GM10847 (cell line): ENCODE data around the gene SNAP47.

Experiments
- POLR2A ChIP-seq: IDR thresholded peaks from 2 replicates; pipeline ENCODE4 v1.6.1; 2011; ENCODE audit not compliant: insufficient read length; ENCODE audit errors: extremely low read depth

Gene SNAP47

DNA sequence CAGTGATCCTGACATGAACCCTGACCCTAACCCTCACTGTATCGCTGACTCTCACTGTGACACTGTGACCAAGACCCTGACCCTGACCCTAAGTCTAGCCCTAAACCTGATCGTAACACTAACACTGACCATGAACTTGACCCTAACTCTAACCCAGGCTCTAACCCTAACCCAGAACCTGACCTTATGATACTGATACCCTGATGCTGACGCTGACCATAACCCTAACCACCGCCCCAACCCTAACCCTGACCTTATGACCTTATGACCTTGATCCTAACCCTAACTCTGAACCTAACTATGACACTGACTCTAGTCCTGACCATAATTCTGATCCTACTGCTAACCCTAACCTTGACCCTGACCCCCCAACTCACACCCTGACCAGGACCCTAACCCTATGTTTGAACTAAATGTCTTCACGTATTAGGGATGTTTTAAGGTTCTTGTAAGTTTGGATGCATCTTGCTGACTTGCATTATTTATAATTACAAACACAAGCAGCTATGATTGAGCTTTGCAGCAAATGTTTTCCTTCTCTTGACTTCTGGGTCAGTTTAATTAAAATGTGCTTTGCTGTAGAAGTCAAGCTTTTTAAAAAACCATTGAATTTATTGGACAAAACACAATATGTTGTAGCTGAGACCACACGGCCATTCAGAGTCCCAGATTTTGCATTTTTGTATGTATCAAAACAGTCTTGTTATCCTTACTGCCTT lies 56.3 kb downstream of the SNAP47 start:
- TF ChIP-seq POLR2A = no peak

- no peak for TF ChIP-seq POLR2A
Observed at GRCh38 chr1:227792216-227793078, 57.2 kb downstream of the SNAP47 start.

DNA sequence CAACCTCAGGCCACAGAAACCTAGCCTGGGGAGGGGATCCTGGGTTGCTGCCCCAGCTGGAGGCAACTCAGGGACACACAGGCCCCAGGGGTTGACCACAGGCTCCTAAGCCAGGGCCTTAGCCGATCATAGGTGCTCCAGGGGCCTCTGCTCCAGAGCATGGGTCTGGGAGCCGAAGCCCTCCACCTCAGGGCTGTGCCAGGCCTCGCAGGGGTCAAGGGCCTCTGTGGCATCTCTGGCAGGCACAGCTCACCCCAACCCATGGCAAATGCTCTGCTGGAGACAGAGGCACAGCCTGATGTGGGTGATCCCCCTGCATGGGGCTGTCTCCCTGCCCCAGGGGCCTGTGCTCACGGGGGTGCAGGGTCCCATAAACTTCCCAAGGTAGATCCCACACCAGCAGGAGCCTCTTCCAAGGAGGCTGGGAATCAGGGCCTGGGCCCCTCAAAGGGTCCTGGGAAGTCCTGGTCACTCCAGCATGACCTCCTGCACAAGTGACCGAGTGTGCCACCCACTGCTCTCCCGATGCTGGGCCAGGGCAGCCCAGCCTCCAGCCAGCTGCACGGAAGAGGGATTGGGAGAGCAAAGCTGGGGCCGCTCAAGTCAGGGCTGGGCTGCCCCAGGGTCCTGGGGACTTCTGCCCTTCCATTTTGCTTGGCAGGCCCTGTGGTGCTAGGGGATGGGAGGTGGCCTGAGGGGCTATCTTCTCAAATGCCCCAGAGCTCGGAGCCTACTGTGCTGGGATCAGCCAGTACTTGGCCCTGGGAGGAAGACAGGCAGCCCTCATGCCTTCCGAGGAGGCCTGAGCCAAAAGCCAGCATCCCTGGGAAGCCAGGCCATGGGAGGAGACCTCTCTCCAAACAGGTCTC lies 58.1 kb downstream of the SNAP47 start:
- no peak for TF ChIP-seq POLR2A

DNA sequence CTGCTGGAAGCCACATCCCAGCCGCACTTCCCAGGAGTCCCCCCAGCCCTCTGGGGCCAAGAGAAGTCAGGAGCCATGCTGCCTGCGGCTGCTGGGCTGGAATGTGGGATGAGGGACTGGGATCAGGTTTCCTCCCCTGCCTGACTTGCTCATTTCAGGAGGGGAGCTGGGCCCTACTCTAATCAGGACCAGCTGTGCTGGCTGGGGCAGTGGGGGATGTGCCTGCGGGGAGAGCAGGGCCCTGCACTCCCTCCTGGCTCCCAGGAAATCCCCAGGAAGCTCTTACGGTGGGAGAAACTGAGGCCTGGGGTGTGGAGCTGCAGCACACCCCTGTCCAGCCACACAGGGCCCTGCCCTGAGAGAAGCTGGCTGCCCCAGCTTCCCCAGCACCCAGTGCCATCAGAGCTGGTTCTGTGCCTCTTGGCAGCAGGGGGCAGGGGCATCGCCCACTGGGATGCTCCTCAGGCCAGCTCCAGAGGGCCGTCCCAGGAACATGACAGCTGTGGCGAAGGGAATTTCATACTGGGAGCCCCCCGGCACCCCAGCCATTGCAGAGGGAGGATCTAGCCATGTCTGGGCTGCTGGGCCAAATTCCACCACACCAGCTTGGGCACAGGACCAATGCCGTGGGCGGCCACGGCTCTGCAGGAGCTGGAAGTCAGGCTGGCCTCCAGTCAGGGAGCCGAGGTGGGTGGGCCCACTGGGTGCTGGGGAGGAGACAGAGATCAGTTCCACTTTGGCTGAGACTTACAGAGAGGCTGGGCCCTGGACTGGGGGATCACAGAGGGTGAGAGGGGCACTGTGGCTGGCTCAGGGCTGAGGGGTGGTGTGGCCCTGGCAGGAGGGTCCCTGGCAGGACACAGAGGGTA lies 58.9 kb downstream of the SNAP47 start:
- no peak for TF ChIP-seq POLR2A

DNA sequence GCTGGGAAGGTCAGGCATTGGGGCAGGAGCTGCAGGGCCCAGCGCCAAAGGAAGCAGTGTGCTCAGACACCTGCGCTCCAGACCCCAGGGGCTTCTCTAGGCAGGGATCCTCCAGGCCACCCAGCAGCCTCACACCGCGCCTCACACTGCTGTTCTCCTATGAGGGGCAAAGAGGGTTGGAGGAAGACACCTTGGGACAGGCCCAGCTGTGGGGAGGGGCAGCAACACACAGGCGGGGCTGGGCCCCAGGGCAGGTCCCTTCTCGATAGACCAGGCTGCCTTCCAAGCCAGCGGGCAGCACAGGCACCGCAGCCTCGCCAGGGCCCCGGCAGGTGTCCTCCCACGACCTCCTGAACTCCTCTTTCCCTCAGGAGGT lies 59.6 kb downstream of the SNAP47 start:
- no peak for TF ChIP-seq POLR2A

- TF ChIP-seq POLR2A = no peak
Observed at GRCh38 chr1:227795732-227796131, 60.5 kb downstream of the SNAP47 start.

DNA sequence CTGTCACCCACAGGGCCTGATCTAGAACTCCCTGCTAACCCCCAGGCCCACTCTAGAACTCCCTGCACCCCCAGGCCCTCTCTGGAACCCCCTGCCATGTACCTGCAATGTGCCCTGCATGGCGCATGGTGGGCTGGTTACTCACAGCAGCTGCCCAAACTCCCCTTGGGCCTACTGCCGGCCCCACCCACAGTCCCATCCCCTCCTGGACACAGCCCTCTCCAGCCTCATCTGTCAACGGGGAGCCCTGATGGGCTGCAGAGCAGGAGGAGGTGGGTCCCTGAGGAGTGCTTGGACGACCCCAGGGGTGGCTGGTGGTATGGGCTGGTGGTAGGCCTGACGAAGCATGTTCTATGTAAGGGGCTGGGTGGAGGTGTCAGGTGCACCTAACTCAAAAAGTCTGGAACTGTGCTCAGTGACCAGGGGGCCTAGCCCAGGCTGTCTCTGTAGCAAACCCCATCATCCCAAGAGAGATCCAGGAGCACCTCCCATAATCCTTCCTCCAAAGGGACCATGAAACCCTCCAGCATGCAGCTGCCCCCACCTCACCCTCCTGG lies 61.2 kb downstream of the SNAP47 start:
- TF ChIP-seq POLR2A = no peak

GRCh38 chr1:227797144-227797543 lies 61.9 kb downstream of the SNAP47 start:
- no peak for TF ChIP-seq POLR2A

GRCh38 chr1:227797625-227798024 lies 62.4 kb downstream of the SNAP47 start:
- TF ChIP-seq POLR2A = no peak

DNA sequence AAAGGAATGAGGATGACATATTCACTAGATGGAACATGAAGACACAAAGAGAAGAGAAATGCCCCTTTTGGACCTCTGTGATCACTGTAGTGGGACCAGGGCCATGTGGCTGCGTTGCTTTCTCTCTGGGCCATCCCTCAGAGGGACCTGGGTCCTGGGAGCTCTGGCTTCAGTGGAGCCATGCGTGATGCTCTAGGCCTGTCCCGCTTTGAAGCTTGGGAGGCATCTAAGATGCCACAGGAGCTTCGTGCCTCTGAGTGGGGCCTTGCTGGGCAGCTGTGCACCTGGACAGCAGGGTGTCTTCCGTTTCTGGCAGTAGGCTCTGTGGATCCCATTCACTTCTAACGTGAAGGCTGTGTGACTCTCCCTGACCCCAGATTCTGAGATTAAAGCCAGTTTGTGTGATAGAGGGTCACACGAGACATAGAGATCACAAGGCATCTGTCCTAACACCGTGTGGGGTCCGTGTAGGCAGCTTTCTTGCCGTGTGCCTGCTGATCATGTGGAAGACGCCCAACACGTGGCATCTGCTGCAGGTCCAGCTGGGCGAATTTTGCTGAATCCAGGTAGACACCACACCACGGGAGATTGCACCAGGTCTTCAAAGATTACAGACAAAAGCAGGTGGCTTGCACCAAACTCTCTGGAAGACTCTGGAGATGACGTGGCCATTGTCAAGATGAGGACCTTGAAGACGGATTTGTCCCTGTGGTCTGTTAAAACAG lies 63.0 kb downstream of the SNAP47 start:
- no peak for TF ChIP-seq POLR2A

DNA sequence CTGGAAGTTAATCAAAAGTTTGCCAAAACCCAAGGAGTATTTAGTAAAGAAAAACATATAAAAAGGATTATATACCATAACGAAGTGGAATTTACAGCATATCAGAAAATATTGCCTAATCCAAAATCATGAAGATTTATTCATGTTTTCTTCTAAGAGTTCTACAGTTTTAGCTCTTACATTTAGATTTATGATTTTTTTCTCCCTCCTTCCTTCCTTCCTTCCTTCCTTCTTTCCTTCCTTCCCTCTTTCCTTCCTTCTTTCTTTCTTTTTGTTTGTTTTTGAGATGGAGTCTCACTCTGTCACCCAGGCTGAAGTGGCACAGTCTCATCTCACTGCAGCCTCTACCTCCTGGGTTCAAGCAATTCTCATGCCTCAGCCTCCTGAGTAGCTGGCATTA lies 64.5 kb downstream of the SNAP47 start:
- TF ChIP-seq POLR2A = no peak

DNA sequence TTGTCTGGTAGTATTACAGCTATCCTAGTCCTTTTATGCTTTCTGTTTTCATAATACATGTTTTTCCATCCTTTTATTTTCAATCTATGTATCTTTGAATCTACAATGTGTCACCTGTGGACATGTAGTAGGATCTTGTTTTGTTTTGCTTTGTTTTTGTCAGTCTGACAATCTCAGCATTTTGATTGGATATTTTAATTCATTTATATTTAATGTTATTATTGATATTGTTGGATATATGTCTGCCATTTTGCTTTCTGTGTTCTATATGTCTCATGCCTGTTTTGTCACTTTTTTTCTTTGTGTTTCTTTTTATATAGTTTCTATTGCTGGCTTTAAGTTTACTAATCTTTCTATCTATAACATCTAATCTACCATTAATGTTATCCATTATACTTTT lies 68.7 kb downstream of the SNAP47 start:
- no peak for TF ChIP-seq POLR2A

DNA sequence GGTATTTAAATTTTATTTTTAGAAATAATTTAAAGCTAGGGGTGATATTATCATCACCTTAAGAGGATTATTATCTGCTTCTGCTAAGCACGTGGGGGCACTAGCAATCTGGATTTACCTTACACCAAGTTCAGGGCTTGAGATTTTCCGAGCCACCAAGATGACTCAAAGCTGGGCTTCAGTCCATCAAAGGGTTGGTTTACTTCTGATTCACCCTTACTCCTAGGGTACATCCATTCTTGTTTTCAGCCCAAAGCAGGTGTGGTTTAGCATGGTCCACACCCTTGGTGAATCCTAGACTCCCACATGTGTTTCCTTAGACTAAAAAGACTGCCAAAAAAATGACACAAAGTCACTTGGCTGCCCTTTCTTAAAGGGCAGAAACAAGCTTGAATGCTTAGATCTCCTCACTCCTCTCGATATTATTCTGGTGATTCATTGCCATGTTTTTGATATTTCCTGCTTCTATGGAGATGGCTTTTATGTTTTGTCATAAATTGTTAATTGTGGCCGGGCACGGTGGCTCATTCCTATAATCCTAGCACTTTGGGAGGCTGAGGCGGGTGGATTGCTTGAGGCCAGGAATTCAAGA lies 70.5 kb downstream of the SNAP47 start:
- no peak for TF ChIP-seq POLR2A
